Bronchial epithelial cell (primary cell): ENCODE data around the gene HSF2. TPM values are rescaled to one million over a fixed set of nuclear protein-coding genes. Genes with fewer than 3 reads are reported as not detected.

ENCODE experiments used
- DNase-seq: peaks from one replicate; pipeline ENCODE4 v3.0.0-alpha.2; 2010; ENCODE audit warnings: low read depth
- FAIRE-seq: peaks from 2 replicates; lab custom pipeline; 2011; peaks lifted over from hg19 to GRCh38; lab: Jason Lieb, UNC
- H3K27me3 ChIP-seq: 2 replicates; pipeline ENCODE4 v1.5.1; 2011; ENCODE audit warnings: low read length; ENCODE audit not compliant: control insufficient read depth, insufficient read depth
- H3K36me3 ChIP-seq: 2 replicates; pipeline ENCODE4 v1.5.1; 2011; ENCODE audit warnings: low read length; ENCODE audit not compliant: control insufficient read depth, insufficient read depth
- H3K4me3 ChIP-seq: 2 replicates; pipeline ENCODE4 v1.5.1; 2011; ENCODE audit warnings: mild to moderate bottlenecking, low read depth, low read length, control low read depth
- total RNA-seq: library from RNA; depleted of rRNA; stranded (reverse); fragments of >200 nt; gene quantifications from 2 replicates; pipeline ENCODE4 v1.2.1, GENCODE V29; 2014
- TF ChIP-seq, protein P1 (sequence below): IDR thresholded peaks from 2 replicates; pipeline ENCODE4 v1.5.1; 2011; ENCODE audit warnings: mild to moderate bottlenecking, moderate library complexity, low read length, control low read depth, inconsistent platforms; ENCODE audit not compliant: insufficient read depth, severe bottlenecking

Gene HSF2
- total RNA-seq, 1 donor from 2014 or later, result 17.9 TPM

DNA sequence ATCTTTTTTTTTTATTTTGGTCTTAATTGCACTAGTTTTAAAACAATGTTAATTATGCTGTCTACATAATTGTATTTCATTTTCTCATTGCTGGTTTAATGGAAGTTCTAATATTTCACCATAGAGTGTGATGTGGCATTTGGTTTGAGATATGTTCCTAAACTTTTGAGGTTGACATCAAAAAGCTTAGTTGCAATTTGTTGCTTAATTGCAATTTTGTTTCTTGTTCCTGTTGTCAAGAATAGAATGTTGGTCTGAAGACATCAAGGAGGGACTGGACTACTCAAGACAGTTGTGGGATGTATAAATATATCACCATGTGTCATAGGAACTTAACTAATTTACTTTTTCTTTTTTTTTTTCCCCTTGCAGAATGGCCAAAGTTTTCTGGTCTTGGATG lies 12.5 kb downstream of the HSF2 start:
- no peaks in the 10 kb centered on the region for H3K36me3 ChIP-seq
- no peaks in the 10 kb centered on the region for H3K27me3 ChIP-seq
- H3K4me3 ChIP-seq, result no peak overlapping the region
- TF ChIP-seq, protein P1, sequence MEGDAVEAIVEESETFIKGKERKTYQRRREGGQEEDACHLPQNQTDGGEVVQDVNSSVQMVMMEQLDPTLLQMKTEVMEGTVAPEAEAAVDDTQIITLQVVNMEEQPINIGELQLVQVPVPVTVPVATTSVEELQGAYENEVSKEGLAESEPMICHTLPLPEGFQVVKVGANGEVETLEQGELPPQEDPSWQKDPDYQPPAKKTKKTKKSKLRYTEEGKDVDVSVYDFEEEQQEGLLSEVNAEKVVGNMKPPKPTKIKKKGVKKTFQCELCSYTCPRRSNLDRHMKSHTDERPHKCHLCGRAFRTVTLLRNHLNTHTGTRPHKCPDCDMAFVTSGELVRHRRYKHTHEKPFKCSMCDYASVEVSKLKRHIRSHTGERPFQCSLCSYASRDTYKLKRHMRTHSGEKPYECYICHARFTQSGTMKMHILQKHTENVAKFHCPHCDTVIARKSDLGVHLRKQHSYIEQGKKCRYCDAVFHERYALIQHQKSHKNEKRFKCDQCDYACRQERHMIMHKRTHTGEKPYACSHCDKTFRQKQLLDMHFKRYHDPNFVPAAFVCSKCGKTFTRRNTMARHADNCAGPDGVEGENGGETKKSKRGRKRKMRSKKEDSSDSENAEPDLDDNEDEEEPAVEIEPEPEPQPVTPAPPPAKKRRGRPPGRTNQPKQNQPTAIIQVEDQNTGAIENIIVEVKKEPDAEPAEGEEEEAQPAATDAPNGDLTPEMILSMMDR, result no peak
- no peak for FAIRE-seq
- DNase-seq, result no peak

DNA sequence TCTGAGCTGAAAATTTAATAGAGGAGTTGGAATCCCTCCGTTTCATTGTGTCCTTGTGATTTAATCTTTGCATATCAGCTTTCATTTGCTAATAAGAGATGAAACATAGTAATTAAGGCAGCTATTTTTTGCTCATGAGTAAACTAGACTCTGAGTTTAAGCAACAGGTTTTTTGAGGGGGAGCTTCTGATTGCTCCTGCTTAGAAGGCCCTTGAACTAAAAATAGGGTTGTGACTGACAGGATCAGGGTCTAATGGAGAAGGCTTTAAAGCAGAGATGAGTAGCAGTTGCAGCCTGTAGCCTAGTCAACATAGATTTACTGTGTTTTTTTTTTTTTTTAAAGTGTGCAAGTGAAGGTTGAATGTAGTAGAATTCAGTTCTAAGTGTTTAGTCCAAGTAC lies 17.4 kb downstream of the HSF2 start:
- no peak for FAIRE-seq
- no peaks in the 10 kb centered on the region for H3K36me3 ChIP-seq
- no peak for DNase-seq

DNA sequence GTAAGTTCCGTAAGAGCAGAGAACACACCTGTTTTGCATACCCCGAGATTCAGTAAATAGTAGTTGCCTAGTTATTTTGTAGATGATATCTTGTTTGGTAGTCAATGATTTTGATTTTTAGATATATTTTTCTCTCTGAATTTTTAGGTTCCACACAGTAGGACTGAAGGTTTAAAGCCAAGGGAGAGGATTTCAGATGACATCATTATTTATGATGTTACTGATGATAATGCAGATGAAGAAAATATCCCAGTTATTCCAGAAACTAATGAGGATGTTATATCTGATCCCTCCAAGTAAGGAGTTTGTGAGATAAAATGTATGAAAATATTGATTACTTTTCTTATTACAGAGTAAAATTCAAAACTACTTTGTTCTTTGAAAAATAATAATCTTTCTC lies 22.6 kb downstream of the HSF2 start:
- no peak for FAIRE-seq
- Histone ChIP-seq H3K4me3 (no peak overlapping the region), H3K27me3 (no peaks in the 10 kb centered on the region), H3K36me3 (no peaks in the 10 kb centered on the region)
- TF ChIP-seq, protein P1, result no peak
- DNase-seq, result no peak

More for the DNA sequence above, 17.4 kb downstream of the HSF2 start:
- no peak overlapping the region for H3K4me3 ChIP-seq
- TF ChIP-seq, protein P1, result no peak
- H3K27me3 ChIP-seq, result no peaks in the 10 kb centered on the region

DNA sequence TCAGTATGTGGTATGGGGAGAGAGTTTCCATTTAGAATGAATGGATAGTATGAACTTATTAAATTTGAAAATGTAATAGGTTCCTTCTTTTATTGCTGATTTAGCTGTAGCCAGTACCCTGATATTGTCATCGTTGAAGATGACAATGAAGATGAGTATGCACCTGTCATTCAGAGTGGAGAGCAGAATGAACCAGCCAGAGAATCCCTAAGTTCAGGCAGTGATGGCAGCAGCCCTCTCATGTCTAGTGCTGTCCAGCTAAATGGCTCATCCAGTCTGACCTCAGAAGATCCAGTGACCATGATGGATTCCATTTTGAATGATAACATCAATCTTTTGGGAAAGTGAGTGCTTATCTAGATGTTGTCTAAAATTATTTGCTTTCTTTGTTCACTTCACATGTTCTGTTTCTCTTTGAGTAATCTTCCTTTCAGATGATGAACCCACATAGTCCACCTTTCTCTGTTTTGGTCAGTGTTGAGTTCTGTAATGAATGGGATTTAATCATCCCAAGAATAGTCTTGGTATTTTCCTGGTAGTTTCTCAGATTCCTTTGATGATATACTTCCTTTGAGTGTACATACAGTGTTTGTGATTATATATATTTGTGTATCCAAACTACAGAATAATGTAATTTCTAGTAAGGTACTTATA lies 23.3 kb downstream of the HSF2 start:
- H3K36me3 ChIP-seq, result no peaks in the 10 kb centered on the region
- FAIRE-seq, result peak; percentile 62
- no peak overlapping the region for H3K4me3 ChIP-seq
- DNase-seq, result no peak
- H3K27me3 ChIP-seq, result no peaks in the 10 kb centered on the region
- TF ChIP-seq, protein P1, result no peak

DNA sequence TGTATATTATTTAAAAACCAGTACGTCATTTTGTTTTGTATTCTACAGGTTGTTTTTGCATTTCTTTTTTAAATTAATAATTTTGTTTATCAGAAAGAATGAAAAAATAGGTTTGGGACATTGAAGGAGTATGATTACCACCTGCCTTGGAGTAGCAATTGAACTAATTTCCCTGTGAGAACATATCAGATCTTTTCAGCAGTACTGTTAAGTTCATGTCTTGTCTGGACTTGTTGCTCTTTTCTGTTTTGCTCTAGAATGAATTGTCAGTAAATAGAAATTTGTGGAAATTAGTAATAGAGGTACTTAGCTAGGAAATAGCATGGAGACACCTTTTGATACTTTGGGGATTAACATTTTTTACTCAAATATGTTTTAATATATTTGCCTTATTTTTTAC lies 24.3 kb downstream of the HSF2 start:
- TF ChIP-seq, protein P1, result no peak
- H3K27me3 ChIP-seq, result no peaks in the 10 kb centered on the region
- DNase-seq (peak; percentile 56), FAIRE-seq (no peak)
- no peaks in the 10 kb centered on the region for H3K36me3 ChIP-seq
- no peak overlapping the region for H3K4me3 ChIP-seq

DNA sequence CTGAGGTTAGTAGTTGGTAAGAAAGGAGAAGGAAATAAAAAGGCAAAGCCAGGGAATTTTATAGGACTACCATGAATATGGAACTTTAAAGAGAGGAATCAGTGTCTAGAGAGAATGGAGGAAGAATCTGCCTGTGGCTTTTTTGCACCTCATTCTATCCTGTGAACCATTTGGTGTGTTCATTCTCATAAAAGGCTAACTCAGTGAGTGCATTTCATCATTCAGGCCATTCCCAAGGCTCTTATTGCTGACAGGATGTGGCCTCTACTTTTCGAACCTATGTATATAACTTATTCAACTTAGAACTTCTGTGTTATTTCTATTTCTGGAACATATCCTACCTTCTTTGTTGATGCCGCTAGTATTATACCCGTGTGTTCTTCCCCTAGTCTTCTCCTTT lies 27.1 kb downstream of the HSF2 start:
- Histone ChIP-seq H3K4me3 (no peak overlapping the region), H3K27me3 (no peaks in the 10 kb centered on the region), H3K36me3 (no peaks in the 10 kb centered on the region)
- FAIRE-seq, result no peak
- no peak for DNase-seq
- TF ChIP-seq, protein P1, result no peak
